ENCODE data around the gene CELF2.

DNA sequence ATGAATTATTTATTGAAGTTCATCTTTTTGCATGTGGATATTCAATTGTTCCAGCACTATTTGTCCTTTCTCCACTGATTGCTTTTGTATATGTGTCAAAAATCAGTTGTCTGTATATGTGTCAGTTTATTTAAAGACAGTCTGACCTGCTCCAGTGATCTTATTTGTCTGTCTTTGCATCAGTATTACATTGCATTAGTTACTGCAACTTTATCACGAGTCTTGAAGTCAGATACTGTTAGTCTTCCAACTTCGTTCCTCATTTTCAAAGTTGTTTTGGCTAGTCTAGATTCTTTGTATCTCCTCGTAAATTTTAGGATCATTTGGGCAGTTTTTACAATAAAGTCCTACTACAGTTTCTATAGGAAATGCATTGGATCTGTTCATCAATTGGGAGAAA lies 166.4 kb downstream of the CELF2 start:
- TF ChIP-seq CTCF (IDR thresholded peaks at IDR 0.05; ENCODE audit: low read depth, low read length, poor library complexity, severe bottlenecking) (no peak), EZH2phosphoT487 (IDR thresholded peaks at IDR 0.05; ENCODE audit: borderline replicate concordance, low read length) (no peak)

Data from DOHH2 (cell line).